Measurements from ENCODE around the gene TMBIM1. TPM values are rescaled to one million over a fixed set of nuclear protein-coding genes. Genes with fewer than 3 reads are reported as not detected.

Gene TMBIM1
- polyA plus RNA-seq, 10 donors, result 71.2 to 109 (median 96.1) TPM

- DNase-seq, result no peak
These were observed 2.2 kb upstream of the TMBIM1 start for GRCh38 chr2:218294430-218295022.

DNA sequence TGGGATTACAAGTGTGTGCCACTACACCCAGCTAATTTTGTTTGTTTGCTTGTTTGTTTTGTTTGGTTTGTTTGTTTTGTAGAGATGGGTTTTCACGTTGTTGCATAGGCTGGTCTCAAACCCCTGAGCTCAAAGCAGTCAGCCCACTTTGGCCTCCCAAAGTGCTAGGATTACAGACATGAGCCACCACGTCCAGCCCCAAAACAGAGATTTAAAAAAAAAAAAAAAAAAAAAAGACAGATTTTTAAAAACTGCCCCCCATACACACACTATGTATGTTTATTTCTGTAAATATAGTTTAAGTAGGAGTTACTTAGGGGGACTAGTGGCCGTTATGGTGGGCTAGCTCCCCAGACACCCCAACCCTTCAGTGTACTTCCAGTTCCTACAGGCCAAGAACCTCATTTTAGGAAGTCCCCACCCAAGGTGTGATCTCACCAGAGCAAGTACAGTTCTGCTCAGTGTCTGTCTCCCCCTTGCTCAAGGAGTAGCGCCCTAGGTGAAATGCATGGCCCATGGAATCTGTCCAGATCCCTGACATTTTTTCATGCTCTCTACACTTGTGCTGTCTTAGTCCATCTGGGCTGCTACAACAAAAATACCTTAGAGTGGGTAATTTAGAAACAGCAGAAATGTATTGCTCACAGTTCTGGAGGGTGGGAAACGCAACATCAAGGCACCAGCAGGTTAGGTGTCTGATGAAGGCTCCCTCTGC, 1.6 kb upstream of the TMBIM1 start:
- no peak for DNase-seq

DNA sequence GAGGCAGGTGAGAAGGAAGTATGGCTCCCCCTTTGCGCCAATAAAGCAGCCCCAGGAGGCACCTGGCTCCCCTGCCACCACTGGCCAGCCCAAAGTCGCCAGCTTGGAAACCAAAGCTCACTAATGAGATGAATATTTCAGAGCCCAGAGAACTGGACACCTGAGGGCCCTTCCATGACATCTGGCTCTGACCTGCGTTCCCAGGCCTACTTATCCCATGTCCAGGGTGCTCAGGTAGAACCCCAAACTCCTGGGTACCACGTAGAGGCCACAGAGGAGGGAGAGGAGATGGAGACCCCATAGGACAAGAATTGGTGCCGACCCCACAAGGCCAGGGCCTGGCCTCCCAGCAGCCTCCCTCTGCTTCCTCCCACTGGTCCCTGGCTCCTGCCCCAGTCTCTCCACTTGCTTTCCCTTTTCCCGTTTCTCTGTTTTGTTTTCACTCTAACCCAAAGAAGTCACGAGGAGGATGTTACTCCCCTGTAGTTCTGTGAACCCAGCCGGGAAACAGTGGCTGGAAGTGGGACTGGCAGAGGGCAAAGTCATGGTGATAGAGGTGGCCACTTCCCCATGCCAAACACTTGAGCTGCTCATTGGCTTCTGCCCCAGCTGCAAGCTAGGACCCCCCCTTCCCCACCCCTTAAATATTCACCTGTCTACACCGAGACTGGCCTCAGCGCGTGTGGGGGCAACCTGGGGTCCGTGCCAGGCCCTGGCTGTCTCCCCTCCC, 820 bp downstream of the TMBIM1 start:
- no peak for DNase-seq

DNA sequence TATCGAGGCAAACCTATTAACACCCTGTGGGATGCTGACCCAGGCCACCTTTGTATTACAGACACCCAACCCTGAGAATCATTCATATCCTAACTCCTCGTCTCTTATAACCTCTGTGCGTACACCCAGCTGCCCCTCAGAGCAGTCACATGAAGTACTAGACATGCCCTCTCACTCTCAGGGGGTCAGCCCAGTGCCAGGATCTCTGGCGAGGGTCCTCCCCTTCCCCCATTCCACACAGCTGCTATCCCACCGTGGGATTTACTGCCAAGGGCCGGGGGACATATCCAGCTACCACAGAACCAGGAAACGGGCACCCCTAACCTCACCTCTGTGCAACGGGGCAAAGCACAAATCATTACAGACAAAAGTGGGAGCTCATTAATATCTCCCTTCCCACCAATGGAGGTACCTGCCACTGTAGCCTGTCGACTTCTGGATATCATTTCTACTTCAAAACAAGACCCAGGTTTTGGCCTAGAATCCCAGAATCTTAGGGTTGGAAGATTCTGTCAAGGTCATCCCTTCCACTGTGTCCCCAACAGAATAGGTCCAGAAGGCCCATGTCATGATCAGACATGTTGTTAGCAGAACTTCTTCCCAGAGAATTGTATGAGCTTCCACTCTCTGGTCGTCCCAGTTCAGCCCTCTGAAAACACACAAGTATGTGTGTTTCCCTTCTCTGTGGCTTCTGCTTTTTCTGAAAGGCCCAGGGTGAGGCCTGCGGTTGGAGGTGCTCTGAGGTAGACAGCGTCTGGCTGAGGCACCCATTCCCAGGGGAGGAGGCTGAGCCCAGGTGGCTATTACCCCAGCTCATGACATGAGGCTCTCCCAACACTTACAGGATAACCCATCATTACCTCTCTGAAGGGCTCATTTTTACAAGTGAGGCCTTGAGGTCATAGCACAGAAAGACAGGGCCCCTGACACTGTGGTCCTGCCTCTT, 1.7 kb downstream of the TMBIM1 start:
- DNase-seq, result no peak

GRCh38 chr2:218289639-218290315, 2.5 kb downstream of the TMBIM1 start:
- peak in 1 of 3 donors; percentile 36 for DNase-seq

DNA sequence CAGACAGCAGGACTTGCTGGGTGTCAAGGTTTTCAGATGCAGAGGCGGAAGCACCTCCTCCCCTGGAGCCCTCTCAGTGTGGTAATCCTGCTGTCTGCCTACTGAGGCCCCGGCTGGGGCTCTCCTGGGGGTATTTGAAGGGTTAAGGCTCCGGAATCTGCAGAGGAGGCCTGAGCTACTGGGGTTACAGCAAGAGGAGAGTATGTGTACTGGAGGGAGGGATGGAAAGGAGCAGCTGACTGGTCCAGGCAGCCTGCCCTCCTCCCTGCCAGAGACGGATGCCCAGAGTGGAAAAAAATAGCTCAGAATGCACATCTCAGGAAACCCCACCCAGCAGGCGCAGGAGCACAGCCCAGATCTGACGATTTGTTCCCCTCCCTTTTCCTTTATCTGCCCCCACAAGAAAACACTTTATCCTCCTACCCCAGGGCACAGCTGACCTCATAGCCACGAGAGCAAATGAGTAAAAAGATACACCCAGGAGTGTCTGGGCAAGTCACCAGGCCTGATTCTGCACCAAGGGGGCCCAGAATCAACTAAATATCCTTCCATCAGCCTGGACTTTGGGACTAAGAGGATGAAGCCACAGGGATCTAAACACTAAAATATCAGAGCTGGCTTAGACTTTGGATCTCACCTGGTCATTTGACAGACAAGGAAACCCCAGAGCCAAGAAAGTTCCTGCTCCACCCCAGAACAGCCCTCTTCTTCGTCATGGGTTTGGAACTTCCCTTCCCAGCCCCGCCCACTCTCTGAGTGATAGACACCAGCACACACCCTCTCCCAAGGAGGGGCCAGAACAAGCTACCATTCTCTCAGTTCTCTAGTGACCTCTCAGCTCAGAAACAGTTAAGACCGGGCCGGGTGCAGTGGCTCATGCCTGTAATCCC, 5.5 kb downstream of the TMBIM1 start:
- DNase-seq, result peak; percentile 93 to 96 (median 94)

DNA sequence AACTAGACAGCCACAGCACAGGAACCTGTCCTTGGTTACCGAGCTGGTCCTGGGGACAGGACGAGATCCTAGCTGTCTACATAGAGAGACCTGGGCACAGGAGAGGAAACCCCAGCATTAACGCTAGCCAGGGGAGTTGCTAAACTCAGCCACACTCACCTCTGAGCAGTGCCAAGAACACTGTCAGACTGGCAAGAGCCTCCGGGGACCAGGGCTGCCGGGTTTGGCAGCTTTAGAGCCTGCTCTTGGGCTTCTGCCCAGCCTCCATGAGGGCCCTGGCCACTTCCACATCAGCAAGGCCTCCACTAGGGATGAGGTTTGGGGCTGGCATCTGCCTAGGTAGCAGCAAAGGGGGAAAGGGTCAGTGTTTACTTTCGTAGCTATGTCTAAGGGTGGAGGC, 6.7 kb downstream of the TMBIM1 start:
- no peak for DNase-seq

GRCh38 chr2:218284106-218284811, 8.0 kb downstream of the TMBIM1 start:
- no peak for DNase-seq

DNA sequence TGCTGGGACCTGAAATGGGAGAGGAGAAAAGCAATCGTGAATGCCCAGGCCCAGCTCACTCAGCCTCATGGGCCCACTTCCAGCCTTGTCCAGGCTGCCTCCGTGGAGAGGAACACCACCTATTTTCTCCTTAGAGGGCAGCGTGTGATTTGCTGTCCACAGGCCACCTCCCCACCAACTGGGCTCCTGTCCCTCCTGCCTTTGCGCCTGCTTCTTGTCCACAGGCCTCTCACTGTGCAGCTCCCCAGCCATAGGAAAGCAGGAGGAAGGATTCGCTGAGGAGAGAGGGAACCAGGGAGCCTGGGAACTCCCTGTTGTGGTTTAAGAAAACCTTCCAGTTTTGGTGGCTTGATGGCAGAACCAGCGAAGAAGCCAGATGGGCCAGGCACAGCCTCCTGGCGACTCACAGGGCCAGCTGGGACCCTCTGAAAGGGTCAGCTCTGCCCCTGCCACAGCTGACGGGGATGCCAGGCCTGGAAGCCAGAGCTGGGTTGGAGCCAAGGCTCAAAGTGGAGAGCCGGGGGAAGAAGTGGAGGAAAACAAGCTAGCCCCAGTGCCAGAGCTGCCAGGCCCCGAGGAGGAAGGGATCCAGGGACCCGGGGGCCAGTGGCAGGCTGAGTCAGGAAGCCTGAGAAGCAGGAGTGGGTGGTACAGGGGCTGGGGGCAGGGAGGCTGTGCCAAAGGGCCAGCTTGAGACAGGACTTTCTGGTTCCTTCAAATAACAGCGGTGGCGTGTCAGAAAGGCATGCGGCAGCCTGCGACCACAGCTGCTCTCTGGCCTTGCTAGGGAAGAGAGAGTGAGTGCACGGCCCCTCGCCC, 9.9 kb downstream of the TMBIM1 start:
- DNase-seq, result no peak

DNA sequence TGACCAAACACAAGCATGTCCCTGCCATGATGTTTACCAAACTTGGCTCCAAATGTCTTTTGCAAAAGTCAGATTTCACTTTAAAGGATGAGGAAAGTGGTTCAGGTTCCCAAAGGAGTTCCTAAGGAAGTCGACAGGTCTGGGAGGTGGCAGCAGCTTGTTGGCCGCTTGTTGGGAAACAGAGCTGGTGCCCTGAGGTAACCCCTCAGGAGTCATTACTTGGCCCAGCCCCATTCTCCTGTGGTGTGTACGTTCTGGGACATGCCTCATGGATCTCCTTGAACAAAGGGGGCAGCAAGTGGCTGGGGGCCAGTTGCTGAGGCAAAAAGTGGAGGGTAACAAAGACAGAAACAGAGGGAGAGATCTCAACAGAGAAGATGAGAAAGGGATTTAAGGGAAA, 10.9 kb downstream of the TMBIM1 start:
- no peak for DNase-seq

GRCh38 chr2:218280260-218280870, 11.9 kb downstream of the TMBIM1 start:
- no peak for DNase-seq

DNA sequence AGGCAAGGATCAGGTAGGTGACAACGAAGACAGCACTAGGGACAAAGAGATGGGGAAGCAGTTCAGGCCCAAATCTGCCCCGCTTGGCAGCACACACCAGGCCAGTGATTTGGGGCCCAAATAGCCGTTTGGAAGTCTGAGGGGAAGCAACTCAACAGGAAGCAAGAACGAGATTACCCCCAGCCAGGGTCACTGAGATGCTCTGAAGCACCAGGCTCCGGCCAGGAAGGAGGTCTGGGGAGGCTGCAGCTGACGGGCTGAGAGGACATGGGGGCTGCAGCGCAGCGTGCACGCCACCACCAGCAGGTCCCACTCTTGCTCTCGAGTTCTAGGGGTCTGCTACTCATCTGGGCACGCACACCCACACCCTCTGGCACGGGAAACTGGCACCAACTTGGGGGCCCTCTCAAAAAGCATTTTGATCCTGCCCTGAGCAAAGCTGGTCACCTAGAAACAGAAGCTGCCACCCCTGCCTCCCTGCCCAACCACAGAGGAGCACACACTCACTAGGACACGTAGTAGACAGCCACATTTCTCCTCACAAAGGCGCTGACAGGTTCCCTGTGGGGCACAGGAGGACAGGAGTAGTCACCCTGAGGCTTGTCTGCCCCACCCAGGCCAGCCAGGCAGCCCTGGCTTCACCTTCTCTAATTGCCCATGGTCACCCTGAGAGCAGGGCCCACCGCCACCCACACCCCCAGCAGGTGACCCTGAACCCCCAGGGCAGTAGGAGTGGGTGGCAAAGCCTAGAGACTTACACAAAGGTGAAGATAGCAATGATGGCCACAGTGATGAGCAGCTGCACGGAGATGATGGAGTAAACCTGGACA, 13.6 kb downstream of the TMBIM1 start:
- DNase-seq, result no peak

GRCh38 chr2:218277921-218278320, 14.4 kb downstream of the TMBIM1 start:
- DNase-seq, result no peak

- no peak for DNase-seq
These were observed 15.1 kb downstream of the TMBIM1 start for GRCh38 chr2:218276986-218277755.

GRCh38 chr2:218275371-218276072, 16.8 kb downstream of the TMBIM1 start:
- DNase-seq, result no peak

- no peak for DNase-seq
These were observed 17.7 kb downstream of the TMBIM1 start for GRCh38 chr2:218274586-218274985.
